GM21737 (cell line): ENCODE measurements around the gene ETS1.
A peak's percentile ranks its signal among the peaks of the same experiment; 100 is the strongest.

Experiments
- ATAC-seq: cut with Tn5 transposase; IDR thresholded peaks from one replicate; pipeline ENCODE4 v1.9.1; 2021; ENCODE audit warnings: mild to moderate bottlenecking, moderate library complexity; ENCODE audit not compliant: unreplicated experiment

The ETS1 gene

DNA sequence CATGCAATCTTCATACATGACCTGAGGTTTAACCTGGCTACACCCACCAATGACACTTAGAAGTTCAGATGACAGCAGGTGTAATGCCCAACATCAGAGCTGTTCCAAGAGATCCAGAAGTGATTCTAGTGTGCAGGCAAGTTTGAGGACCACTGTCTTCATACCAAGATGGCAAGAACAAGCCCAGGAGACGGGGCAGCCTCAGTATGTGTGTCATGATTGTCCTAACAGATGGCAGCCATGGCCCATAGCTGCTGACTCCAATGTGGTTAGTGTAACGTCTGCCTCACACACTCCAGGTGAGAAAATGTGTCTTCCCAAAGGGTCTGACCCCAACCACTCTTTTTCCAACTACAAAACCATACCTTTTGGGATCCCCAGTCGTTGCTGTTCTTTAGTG is 97.3 kb downstream of the ETS1 start:
- ATAC-seq, result no peak

DNA sequence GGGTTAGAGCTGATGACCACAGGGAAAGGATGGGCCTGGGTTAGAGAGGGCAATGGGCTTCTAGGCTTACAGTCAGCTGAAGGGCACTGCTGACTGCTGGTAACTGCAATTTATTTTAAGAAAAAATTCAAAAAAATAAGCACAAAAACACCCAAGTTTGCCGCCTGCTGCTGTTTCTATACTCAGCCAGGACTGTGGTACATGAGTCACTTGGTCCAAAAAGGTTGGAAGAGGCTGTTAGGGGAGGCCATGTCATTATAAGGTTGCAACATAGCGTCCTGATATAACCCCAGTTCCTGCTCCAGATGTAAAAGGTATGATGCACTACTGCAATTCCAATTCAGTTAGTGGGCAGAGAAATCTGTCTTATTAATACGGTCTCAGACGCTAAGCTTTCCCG is 98.9 kb downstream of the ETS1 start:
- no peak for ATAC-seq

DNA sequence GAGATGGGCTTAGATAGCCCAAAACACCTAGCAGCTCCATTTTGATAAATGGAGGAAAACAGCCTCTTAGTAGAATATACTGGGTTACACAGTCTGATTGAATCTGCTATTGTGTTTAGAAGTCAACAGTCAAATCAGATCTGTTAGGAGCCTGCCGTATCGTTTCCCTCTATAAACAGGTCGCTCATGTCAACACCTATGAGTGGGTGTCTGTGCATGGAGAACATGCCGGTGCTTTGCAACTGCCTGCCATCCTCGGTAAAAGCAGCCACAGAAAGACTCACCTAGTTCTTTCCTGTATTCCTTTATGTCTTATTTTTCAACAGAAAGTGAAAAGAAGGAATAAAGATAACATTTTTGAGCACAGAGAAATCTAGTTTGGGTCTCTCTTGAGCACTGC is 99.4 kb downstream of the ETS1 start:
- no peak for ATAC-seq

DNA sequence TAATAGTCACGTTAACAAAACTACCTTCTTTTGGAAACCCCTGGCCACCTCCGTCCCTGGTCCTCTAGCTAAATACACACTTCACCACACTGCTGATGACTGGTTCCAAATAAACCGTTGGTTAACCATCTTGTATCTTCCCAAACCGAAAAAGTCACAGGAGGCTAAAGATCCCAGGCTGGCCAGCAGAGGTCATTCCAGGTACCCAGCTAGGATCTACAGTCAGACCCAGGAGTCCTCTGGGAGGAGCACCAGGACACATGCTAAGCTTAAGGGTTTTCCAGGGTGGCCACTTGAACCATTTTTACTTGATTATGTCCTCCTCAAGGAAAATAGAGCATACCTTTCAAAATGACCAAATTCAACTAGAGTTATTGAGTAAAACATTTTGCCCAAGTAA is 103.2 kb downstream of the ETS1 start:
- ATAC-seq, result no peak

DNA sequence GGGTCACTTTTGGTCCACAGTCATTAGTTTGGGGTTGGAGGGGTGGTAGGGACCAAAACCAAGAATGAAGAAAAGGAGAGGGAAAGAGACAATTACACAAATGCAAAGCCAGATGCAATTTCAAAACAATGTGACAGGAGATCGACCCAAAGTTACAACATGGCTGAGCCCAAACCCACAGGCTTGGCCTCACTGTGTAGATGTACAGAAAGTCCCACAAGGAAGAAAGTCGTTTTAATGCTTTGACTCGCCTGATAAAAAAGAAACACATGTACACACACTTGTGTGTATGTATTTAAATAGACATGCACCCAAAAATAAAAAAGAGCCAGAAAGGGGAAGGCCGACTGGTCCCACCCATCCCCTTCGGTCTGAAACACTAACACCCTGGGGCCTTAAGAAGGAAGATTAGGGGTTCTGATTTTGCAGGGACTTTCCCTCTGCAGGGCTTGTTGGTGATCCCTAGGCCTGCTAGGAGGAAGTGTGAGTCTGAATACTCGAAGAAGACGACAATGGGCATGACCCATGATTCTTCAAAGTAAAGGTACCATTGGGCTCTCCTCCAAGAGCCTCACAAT is 104.1 kb downstream of the ETS1 start:
- ATAC-seq, result peak; percentile 72

DNA sequence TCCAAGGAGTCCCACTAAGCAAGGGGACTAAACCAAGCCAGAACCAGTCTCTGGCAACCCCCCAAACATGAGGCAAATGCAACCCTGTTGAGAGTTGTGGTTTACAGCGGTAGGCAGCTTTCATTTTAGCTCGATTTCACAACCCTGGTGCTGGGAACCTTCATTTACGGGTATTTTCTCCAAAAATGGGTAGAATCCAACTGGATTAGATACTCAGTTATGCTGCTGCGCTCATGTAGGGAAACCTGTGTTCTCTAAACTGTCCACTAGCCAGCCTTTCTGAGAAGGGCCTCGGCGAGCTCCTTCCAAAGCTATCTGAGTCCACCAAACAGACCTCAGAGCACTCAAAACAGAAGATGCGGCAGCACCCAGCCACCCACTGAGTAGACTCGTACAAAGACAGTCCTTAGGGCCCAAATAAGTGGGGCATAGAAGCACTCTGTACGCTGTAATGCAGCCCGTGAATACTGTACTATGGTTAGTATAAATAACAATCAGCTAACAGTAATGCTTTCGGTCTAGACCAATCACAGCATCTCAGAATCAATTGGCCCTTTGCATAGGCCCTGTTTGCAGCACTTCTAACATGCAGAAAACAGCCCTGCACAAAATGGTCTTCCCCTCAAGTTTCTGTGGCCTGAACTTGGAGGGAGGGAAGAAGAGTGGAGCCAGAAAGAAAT is 104.7 kb downstream of the ETS1 start:
- ATAC-seq, result peak; percentile 46

DNA sequence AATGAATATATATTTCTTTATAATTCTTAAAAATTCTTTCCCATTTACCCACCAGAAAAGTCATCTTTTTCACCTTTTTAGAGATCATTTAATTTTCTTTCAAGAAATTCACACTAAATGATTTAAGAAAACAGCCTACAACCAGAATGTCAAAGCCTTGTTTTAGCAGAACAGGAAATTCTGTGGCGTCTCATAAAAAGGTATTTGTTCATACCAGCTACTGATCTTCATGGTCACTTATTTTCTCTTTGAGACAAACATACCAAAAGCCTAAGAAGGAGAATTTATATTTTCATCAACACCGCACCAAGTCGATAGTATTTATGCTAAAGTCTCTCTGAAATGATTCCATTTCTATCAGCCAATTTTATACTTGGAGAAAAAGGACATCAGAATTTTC is 105.3 kb downstream of the ETS1 start:
- no peak for ATAC-seq

DNA sequence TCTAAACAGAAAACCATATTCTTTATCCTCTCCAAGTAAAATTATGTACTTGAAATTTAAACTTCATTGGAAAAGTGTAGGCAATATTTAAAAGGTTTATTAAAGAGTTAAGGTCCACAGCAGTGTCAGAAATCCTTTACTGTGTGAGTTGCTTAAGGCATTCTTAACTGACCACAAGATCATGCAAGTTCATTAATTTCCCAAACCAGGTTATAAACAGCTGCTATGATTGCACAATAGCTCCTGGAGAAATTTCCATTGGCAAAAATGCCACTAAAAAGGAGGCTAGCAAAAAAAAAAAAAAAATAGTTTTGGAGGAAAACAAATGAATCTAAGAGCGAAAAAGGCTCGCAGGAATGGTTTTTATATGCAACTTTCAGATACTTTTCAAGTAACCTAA is 106.2 kb downstream of the ETS1 start:
- no peak for ATAC-seq

DNA sequence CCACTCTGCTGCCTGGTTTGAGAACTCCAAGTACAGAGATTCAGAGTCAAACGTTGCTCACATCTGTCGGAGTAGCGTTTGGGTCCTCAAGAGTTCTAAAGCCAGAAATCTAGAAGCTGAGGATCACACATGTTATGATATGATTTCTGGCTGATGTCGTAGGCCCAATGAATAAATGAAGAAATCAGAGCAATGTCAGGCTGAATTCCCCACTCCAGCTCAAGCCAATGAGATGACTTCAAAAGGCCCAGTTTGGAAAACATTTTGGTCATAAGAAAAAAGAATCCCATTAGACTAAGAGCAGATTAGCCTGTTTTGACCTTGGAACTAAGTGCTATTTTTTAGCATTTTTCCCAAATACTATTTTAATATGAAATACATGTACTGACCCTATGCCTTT is 106.7 kb downstream of the ETS1 start:
- ATAC-seq, result no peak

DNA sequence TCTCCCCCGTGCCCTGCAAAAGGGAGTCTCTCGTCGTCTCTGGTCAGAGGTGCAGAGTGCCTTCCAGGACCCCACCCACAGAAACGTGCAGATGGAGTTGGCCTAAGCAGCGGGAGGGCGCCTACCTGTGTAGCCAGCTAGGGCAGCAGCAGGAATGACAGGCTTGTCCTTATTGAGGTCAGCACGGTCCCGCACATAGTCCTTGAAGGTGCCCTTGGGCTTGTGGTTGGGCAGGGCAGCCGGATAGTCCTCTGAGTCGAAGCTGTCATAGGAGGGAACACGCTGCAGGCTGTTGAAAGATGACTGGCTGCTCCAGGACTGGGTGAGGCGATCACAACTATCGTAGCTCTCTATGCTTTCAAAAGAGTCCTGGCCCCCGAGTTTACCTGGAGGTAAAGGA is 107.3 kb downstream of the ETS1 start:
- ATAC-seq, result no peak

DNA sequence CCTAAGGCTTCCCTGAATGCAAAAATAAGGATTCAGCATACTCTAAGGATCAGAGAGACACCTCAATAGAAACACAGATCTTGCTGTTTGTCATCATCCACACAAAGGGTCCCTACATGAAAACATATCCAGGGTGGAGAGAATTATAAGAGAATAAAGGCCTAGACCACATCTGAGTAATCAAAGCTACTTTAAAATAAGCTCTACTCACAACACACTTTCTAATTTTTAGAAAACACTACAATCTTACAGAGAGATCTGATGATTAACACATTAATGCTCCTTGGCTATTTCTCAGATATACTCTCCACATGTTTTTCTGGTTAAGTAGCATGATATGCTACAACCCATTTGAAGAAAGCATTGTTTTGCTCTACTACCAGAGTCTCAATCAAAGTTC is 108.2 kb downstream of the ETS1 start:
- ATAC-seq, result no peak

DNA sequence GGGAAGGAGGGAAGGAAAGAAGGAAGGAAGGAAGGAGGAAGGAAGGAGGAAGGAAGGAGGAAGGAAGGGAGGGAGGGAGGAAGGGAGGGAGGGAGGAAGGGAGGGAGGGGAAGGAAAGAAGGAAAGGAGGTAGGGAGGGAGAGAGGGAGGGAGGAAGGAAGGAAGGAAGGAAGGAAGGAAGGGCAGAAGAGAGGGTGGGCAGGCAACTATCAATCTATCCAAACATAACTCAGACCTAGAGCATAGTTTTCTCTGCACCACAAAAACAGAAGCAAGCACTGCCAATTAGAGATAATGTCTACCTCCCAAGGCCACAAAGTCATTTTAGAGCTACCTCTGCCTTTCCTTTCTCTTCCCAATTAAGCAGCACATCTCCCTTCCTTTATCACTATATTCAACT is 109.1 kb downstream of the ETS1 start:
- ATAC-seq, result no peak

DNA sequence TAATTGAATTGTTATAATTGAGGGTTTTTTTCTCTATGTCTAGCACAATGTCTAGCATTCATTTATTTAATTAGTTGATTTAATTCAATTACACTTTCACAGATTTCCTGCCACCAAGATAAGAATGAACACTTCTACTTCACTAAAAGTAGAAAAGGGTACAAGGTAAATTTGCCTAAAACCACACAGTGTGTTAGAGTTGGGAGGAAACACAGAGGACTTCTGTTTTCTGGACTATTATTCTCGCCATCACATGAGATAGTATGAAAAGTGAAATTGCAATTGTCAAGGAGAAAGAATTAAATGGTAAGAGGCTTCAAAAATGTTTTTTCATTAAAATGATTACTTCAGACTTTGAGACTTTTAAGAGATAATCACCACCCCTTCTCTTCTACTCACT is 109.5 kb downstream of the ETS1 start:
- no peak for ATAC-seq

DNA sequence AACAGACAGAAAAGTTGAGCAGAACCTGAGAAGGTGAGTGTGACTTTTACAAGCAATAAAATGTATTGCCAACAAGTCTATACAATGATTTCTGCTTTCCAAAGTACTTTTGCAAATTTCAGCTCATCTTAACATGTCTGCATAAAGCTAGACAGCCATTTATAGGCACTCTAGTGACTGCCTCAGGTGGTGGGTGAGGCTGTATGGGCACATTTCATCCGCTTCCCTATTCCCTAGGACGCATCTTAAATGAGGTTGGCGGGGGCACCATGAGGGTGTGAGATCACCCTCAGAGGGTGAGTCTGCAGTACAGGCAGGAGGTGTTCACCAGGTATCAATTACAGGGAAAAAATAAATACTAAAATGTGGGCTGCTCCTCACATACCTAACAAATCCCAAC is 110.1 kb downstream of the ETS1 start:
- ATAC-seq, result no peak

DNA sequence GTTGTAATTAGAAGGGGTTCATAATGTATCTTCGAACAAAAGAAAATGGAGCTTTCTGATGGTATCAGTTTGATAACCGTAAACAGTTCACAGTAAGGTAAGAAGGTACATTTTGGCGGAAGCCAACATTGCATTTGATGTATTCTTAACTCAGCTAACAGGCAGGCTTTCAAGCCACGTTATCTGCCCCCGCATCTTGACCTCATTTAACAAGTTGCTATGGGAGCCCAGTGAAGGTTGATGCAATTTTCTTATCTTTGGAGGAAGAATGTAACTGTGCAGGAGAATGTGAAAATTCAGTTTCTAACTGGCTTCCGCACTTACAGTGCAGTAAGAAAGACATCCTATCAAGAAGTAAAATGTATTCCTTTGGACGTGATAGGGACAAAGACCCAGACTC is 110.6 kb downstream of the ETS1 start:
- no peak for ATAC-seq

DNA sequence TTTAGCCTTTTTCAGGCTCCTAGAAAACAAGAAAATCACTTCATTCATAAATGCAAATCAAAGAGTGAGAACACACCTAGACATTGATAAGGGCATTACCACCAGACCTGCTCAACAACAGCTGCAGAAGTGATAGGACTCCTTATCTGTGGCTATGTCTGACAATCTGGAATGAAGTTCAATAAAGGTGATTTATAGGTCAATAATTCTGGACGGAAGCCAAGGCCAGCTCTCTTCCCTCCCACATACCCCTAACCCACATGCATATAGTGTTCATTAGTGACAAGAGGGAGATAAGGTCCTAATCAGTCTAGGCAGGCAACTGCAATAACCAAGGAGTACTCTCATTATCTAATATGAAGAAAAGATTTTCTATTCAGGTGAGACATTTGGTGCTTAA is 111.3 kb downstream of the ETS1 start:
- ATAC-seq, result no peak

DNA sequence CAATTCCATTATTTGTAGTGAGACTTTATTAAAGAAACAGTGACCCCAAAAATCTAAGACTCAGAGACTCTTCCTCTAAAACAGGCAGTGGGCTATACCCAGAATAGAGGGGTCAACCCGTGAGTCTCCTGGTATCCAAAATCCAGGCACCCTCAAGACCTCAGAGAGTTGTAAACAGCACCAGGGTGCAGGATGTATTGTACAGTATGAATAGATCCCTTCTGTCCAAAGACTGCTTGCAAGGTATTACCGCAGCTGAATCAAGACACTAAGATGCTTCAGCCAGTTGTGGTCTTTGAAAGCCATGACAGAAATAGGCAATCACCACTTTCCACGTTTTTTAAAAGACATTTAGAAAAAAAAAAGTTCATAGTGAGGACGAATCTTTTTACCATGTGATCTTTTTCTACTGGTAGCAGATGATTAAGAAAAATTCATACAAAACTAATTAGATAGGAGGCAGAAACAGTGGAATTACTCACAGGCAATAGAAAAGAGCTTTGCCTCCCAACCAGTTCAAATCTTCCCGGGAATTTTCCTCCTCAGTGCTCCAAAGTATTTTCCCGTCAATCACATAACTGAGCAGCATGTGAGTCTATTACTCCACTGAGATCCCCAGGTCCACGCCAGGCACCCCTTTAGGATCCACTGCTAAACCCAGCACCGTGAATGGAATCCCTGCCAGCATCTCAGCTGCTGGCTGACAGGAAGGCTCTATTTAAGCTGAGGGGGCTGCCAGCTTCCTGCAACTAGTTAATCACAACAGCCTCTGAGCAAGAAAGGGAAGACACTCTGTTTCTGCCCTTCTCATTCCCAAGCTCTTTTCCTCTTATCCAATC is 113.1 kb downstream of the ETS1 start:
- no peak for ATAC-seq

DNA sequence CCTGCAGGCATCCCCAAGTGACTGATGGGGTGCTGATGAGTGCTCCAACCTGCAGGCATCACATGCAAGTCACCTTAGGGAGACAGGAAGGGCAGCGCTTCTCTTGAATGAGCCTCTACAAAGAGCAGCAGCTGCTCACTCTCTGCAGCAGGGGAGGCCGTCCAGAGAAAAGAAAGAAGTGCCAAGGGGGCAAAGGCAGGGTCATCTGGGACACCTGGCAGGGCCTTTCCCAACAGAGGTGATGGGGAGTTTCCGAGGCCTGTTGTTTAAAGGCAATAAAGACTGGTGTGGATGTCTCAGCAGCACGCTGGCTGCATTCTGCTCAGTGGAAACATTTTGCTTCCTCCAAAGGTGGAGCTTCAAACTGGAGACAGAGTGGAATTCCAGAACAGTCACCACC is 113.7 kb downstream of the ETS1 start:
- ATAC-seq, result no peak

DNA sequence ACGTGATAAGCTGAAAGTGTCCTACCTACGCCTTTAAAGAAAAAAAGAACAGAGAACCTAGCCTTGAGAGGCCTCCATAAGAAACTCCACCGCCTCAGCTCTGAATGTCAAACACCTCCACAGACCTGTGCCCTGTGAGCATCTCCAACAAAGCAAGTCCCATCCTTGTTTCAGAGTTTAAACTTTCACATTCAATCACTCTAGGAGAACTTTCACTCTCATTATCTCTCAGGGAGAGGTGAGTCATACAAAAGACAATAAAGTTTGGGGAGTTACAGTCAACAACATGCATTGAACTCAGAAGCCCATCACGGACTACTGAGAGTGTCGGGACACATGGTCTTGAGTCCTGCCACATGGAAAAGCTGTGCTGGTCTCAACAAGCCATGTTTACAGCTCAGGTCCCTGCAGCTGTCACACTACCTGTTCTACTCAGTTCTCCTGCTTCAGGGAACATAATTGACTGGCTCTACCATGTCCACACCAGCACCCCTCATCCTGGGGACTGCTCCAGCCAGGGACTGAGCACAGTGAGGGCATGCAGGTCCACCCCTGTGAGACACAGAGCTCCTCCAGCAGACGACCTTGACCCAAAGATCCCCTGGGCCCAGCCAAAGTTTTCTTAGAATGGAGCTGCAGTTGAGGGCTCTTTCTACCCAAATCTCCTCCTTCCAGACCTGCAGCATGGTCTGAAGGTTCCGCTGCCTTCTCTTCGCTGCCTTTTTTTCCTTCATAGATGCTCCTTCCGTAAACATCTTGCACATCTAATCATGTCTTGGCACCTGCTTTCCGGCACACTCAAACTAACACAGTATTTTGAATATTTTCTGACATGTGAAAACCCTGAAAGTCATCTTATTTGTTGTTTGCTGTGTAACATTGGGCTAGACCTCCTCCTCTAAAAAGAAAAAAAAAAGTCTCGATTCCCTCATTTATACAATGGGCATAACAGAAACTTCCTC is 114.9 kb downstream of the ETS1 start:
- peak; percentile 44 for ATAC-seq

DNA sequence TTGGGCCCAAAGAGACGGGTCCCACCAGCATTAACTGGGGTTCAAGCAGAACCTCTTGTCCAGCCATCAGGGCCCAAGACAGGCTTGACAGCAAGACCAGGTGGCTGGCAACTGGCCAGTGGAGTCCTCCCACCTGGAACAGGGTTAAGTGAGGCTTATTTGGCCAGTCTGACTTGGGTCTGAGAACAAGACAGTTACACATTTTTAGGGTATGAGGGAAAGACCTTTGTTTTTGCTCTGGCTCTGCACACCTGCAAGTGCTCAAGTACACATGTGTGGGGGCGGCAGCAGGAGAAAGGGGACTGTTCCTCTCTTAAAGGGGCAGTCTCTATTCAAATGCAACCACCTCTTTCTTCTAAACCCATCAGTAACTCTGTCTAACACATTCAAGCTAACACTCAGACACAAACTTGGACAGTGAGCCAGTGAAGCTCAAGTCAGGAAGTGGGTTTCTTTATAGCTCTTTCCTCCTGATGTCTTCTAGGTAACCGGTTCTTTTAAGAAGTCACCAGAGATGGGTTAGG is 116.2 kb downstream of the ETS1 start:
- peak; percentile 40 for ATAC-seq

DNA sequence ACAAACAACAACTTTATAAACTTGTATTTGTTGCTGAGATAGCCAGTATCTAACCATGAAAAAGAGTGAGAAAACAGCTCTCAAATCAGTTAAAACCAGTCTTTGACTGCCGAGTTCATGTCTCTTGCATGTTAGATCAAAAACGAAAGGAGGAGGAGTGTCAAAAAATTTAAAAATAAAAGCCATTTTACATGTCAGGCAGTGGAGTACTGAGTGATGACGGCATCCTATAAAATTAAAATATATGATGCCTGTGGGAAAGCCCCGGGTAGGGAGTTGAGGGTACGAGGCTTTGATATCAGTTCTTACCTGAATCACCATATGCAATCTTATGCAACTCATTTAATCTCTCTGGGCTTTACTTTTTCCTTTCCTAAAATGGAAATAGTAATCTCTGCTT is 117.3 kb downstream of the ETS1 start:
- no peak for ATAC-seq
